Epidermal melanocyte (primary cell): ENCODE measurements around the gene WNT4.

Source experiments
- DNase-seq: peaks from one replicate; pipeline ENCODE4 v3.0.0; 2011; ENCODE audit warnings: low spot score; ENCODE audit not compliant: insufficient read length

WNT4 gene

GRCh38 chr1:22143065-22144033, at the start of gene WNT4:
WNT4 (minus strand) TSS chr1:22143097; CDS start chr1:22142922, 175 bp downstream.
- DNase-seq = peak; percentile 41

GRCh38 chr1:22190731-22191130, 47.8 kb upstream of the WNT4 start:
- no peak for DNase-seq

GRCh38 chr1:22190251-22190650, 47.4 kb upstream of the WNT4 start:
- no peak for DNase-seq

- DNase-seq = no peak
Observed at GRCh38 chr1:22189619-22190018, 46.7 kb upstream of the WNT4 start.

- no peak for DNase-seq
Observed at GRCh38 chr1:22188914-22189313, 46.0 kb upstream of the WNT4 start.

- DNase-seq = no peak
Observed at GRCh38 chr1:22188436-22188835, 45.5 kb upstream of the WNT4 start.

- no peak for DNase-seq
Observed at GRCh38 chr1:22186311-22186710, 43.4 kb upstream of the WNT4 start.

- no peak for DNase-seq
Observed at GRCh38 chr1:22184892-22185612, 42.2 kb upstream of the WNT4 start.

- no peak for DNase-seq
Observed at GRCh38 chr1:22184454-22184853, 41.6 kb upstream of the WNT4 start.

- DNase-seq = no peak
Observed at GRCh38 chr1:22182715-22183114, 39.8 kb upstream of the WNT4 start.

- DNase-seq = no peak
Observed at GRCh38 chr1:22179197-22179803, 36.4 kb upstream of the WNT4 start.

GRCh38 chr1:22177354-22178003, 34.6 kb upstream of the WNT4 start:
- DNase-seq = no peak

- DNase-seq = no peak
Observed at GRCh38 chr1:22176258-22176657, 33.4 kb upstream of the WNT4 start.

- DNase-seq = no peak
Observed at GRCh38 chr1:22174446-22175220, 31.7 kb upstream of the WNT4 start.

- no peak for DNase-seq
Observed at GRCh38 chr1:22171951-22172715, 29.2 kb upstream of the WNT4 start.

- no peak for DNase-seq
Observed at GRCh38 chr1:22169816-22170215, 26.9 kb upstream of the WNT4 start.

GRCh38 chr1:22168412-22168973, 25.6 kb upstream of the WNT4 start:
- DNase-seq = no peak

GRCh38 chr1:22166439-22166838, 23.5 kb upstream of the WNT4 start:
- DNase-seq = no peak
